NCI-H748 (cell line): ENCODE data around the gene ERC1.
"Not testable (repeated sequence)": the region's sequence is repeated elsewhere in the genome, so short reads cannot be mapped to it uniquely, and the experiment has no call there.

Source experiments
- DNase-seq: peaks from one replicate; lab custom pipeline; 2025; ENCODE audit not compliant: unreplicated experiment; lab: John Stamatoyannopoulos, UW

ERC1 gene

DNA sequence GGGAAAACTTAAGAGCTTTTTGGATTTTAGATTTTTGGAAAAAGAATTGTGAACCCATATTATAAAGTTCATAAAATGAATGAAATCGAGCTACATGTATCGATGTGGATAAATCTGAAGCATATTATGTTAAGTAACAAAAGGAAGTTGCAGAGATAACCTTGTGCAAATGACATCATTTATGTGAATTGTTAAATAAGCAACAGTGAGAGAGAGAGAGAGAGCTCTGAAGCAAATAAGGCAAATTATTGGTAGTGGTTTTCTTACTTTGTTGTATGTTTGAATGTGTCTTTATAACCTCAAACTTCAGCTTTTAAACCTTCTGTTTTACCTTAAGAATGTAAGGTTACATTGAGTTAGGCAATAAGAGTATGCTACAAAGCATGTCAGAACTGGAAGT lies 78.8 kb downstream of the ERC1 start:
- DNase-seq: no peak

- DNase-seq: no peak
These were observed 80.2 kb downstream of the ERC1 start for GRCh38 chr12:1071182-1071581.

- no peak for DNase-seq
These were observed 82.6 kb downstream of the ERC1 start for GRCh38 chr12:1073652-1074051.

- no peak for DNase-seq
These were observed 86.2 kb downstream of the ERC1 start for GRCh38 chr12:1077036-1077803.

GRCh38 chr12:1078002-1078401 lies 87.0 kb downstream of the ERC1 start:
- DNase-seq: no peak

DNA sequence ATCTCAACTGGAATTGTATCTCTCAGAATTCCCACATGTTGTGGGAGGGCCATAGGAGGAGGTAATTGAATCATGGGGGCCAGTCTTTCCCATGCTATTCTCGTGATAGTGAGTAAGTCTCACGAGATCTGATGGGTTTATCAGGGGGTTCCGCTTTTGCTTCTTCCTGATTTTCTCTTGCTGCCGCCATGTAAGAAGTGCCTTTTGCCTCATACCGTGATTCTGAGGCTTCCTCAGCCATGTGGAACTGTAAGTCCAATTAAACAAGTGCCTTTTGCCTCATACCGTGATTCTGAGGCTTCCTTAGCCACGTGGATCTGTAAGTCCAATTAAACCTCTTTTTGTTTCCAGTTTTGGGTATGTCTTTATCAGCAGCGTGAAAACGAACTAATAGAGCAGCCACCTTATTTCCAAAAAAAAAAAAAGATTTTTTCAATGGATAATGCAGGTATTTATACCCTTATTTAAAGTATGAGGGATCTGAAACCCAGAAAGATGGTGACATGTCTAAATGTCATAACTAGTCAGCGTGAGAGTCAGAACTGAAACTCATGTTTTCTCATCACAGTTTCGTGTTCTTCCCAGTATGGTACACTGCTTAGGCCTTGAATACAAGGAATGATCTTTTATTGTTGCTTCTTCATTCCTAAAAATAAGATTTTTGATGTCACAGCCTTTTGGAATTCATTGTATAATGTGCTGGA lies 89.6 kb downstream of the ERC1 start:
- DNase-seq: no peak

DNA sequence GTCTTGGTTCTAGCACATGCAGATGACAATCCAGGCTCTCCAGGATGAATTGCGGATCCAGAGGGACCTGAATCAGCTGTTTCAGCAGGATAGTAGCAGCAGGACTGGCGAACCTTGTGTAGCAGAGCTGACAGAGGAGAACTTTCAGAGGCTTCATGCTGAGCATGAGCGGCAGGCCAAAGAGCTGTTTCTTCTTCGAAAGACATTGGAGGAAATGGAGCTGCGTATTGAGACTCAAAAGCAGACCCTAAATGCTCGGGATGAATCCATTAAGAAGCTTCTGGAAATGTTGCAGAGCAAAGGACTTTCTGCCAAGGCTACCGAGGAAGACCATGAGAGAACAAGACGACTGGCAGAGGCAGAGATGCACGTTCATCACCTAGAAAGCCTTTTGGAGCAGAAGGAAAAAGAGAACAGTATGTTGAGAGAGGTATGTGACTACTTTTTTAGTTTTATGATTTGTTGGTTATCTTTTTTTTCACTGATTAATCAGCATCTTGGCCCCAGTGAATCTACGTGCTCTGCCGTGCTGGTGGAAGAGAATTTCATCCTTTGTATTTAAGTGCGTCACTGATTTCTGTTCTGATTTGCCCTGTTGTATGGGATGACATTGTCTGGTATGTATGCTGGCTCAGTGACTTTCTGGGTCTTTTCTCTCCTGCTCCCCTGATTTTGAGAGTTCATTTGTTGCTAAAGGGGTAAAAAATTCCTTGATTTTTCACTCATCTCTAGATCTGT lies 92.3 kb downstream of the ERC1 start:
- peak; percentile 1 for DNase-seq

- DNase-seq: peak; percentile 84
These were observed 92.9 kb downstream of the ERC1 start for GRCh38 chr12:1083889-1084262.

DNA sequence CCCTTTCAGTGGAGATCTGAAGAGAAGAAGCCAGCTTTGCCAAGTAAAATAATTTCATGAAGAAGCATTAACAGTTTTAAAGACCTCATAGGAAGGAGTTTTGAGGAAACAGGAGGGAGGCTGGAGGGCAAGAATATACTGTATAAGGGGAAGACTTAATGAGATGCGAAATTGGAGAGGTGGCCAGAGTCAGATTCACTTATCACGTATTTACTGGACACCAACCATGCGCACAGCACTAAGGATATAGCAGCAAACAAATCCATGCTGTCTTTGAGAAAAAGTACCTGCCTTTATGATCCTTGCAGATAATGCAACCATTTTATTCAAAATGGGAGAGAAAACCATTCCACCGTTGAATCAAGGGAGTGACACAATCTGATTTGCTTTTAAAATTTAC lies 100.3 kb downstream of the ERC1 start:
- DNase-seq: no peak

- DNase-seq: peak; percentile 62
These were observed 102.2 kb downstream of the ERC1 start for GRCh38 chr12:1093166-1093751.

- DNase-seq: no peak
These were observed 103.7 kb downstream of the ERC1 start for GRCh38 chr12:1094714-1095113.

- no peak for DNase-seq
These were observed 108.1 kb downstream of the ERC1 start for GRCh38 chr12:1099158-1099557.

DNA sequence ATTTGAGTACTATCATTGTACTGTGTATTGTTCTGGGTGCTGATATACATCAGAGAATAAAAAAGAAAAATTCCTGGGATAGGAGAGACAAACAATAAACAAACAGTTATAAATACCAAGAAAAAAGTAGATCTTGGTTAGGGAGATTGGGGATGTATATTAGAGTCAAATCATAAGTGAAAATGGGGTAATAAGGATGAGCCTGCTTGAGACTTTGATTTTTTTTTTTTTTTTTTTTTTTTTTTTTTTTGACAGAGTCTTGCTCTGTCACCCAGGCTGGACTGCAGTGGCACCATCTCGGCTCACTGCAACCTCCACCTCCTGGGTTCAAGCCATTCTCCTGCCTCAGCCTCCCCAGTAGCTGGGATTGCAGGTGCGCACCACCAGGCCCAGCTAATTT lies 108.6 kb downstream of the ERC1 start:
- not testable (repeated sequence) for DNase-seq

DNA sequence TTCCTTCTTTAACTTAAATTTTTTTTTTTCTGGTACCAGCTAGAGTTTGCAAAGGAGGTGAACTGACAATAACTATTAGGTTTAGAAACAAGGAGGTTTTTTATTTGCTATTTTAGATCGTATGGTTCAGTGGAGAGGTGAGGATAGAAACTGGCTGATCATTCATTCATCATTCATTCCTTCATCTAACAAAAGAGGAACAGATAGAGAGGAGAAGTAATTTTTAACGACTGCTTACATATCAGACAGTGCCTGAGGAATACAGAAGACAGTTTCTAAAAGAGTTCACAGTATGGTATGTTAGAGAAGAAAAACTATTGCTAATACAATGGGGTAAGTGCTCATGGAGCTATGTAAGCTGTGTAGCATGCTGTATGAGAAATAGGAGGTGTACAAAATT lies 111.1 kb downstream of the ERC1 start:
- no peak for DNase-seq

DNA sequence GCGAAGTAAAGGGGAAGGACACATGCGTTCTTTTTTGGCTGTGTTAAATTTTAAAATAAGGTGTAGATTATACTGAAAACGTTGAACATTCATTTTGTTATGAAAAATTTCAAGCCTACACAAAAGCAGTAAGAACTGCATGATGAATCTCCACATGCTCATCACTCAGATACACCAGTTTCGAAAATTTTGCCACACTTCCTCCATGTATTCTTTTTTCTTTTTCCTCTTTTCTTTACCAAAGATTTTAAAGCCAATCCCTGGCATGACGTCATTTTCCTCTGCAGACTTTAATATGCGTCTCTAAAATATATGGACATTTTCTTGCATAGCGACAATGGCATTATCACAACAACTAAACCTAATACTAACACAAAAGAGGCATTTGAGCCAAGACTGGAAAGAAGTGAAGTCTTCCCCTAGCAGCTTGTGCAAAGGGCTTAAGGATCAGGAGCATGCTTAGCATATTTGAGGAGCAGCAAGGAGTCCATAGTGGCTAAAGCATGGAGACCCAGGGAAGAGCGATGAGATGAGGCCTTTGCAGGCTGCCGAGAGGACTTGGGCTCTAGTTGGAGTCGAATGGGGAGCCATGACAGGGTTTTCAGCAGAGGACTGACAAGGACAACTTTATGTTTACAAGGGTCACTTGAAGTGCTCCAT lies 111.9 kb downstream of the ERC1 start:
- no peak for DNase-seq

DNA sequence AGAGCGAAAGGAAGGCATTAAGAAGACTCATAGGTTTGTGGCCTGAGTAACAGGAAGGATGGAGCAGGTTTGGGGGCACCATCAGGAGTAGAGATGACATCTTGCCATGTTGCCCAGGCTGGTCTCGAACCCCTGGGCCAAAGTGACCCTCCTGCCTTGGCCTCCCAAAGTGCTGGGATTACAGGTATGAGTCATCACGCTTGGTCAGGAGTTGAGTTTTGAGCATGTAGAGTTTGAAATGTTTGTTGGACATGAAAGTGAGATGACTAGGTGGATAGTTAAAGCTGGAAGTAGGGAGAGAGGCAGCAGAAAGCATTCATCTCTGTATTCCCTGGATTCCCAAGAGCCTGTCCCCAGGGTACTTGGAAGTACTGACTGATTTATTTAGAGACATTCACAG lies 112.6 kb downstream of the ERC1 start:
- DNase-seq: no peak

GRCh38 chr12:1104088-1104800 lies 113.2 kb downstream of the ERC1 start:
- DNase-seq: no peak

DNA sequence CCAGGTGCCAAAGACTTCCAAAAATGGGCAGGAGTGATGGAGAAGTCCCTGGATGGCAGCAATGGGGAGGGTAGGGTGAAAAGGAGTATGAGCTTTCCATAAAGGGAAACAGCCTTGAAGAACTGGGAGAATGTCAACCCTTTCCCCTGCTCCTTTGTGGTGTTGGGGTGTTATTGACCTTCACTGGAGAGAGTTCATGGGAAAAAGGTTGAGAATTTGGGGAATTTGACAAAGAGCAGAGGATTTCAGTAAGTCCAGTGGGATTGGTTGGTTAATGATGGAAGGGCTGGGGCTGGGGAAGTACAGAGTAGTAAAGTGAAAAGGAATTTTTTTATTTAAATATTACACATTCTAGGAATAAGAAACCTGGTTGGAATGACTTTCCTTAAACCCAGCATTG lies 116.6 kb downstream of the ERC1 start:
- DNase-seq: no peak

DNA sequence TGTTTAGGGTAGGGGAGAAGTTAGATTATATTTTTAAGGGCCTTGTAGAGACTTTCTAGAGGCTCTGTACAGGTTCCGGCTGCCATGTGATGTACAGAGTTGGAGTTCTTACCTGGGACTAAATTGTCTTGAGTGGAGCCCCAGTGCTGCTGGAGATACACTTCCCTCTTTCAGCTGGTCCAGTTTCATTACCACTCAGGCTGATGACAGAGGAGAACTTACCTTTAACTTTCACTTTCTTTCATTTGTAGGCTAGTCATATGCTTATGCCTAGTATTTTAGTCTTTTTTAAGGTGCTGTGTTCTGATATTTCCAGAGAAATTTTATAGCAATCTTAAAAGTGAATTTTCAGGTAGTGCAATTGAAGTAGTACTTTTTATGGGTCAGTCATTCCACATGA lies 117.3 kb downstream of the ERC1 start:
- DNase-seq: no peak

- DNase-seq: no peak
These were observed 124.6 kb downstream of the ERC1 start for GRCh38 chr12:1115484-1116231.
